Measurements from ENCODE around the gene NAT16.
"Not testable (repeated sequence)": the region's sequence is repeated elsewhere in the genome, so short reads cannot be mapped to it uniquely, and the experiment has no call there.

Gene NAT16

GRCh38 chr7:101122933-101123702 is 57.0 kb downstream of the NAT16 start:
- no peaks in the 10 kb centered on the region for H3K36me3 Mint-ChIP-seq
- no peaks in the 10 kb centered on the region for H3K9me3 Mint-ChIP-seq (ENCODE audit: low read depth)
- no peak overlapping the region for H3K27ac Mint-ChIP-seq
- no peak overlapping the region for H3K4me3 Mint-ChIP-seq
- peaks cover 25% of the 10 kb centered on the region for H3K27me3 Mint-ChIP-seq
- peaks cover 37% of the 10 kb centered on the region for H3K4me1 Mint-ChIP-seq (ENCODE audit: low read depth)

- no peaks in the 10 kb centered on the region for H3K9me3 Mint-ChIP-seq (ENCODE audit: low read depth)
- H3K4me1 Mint-ChIP-seq (ENCODE audit: low read depth) = peaks cover 33% of the 10 kb centered on the region
- peaks cover 23% of the 10 kb centered on the region for H3K27me3 Mint-ChIP-seq
- H3K36me3 Mint-ChIP-seq = no peaks in the 10 kb centered on the region
- H3K27ac Mint-ChIP-seq = no peak overlapping the region
- no peak overlapping the region for H3K4me3 Mint-ChIP-seq
Observed at GRCh38 chr7:101121991-101122932, 57.8 kb downstream of the NAT16 start.

GRCh38 chr7:101121631-101121990 is 58.5 kb downstream of the NAT16 start:
- not testable (repeated sequence) for H3K27ac Mint-ChIP-seq; H3K9me3 Mint-ChIP-seq (ENCODE audit: low read depth); H3K36me3 Mint-ChIP-seq; H3K4me3 Mint-ChIP-seq
- peaks cover 27% of the 10 kb centered on the region for H3K4me1 Mint-ChIP-seq (ENCODE audit: low read depth)
- H3K27me3 Mint-ChIP-seq = peaks cover 23% of the 10 kb centered on the region

All from activated naive CD8-positive, alpha-beta T cell (primary cell).